ENCODE data around the gene DCTPP1. TPM values are rescaled to one million over a fixed set of nuclear protein-coding genes. Genes with fewer than 3 reads are reported as not detected.

DCTPP1 gene
- total and polyA plus RNA-seq, 2 of the 13 experiments (the other 11 are each of a cell fraction or from before 2014, with no cell fraction given), result 54.8 to 74.4 TPM

DNA sequence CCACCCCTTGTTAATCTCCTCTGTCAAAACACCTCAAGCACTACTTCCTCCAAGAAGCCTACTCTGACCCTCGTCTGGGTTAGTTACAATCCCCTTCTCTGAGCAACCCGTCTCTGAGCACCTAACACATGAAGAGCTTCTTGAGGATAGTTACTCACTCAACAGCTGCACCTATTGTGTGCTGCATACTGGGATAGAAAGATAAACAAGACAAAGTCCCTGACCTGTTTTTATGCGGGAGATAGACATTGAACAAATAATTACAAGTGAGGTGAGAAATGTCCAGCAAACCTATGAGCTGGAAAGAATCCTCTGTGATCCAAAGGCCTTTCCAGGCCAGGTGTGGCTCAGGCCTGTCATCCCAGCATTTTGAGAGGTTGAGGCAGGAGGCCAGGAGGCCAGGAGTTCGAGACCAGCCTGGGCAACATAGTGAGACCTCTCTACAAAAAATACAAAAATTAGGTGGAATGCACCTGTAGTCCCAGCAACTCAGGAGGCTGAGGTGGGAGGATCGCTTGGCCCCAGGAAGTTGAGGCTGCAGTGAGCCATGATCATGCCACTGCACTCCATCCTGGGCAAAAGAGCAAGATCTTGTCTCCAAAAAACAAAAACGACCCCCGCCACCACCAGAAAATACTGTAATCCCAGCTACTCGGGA is 27.9 kb downstream of the DCTPP1 start (continued):
- TF ChIP-seq, protein P1, sequence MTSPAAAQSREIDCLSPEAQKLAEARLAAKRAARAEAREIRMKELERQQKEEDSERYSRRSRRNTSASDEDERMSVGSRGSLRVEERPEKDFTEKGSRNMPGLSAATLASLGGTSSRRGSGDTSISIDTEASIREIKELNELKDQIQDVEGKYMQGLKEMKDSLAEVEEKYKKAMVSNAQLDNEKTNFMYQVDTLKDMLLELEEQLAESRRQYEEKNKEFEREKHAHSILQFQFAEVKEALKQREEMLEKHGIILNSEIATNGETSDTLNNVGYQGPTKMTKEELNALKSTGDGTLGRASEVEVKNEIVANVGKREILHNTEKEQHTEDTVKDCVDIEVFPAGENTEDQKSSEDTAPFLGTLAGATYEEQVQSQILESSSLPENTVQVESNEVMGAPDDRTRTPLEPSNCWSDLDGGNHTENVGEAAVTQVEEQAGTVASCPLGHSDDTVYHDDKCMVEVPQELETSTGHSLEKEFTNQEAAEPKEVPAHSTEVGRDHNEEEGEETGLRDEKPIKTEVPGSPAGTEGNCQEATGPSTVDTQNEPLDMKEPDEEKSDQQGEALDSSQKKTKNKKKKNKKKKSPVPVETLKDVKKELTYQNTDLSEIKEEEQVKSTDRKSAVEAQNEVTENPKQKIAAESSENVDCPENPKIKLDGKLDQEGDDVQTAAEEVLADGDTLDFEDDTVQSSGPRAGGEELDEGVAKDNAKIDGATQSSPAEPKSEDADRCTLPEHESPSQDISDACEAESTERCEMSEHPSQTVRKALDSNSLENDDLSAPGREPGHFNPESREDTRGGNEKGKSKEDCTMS (CRISPR knock-in tag; conservative IDR thresholded peaks at IDR 0.05), result no peak
- TF ChIP-seq ZFP82 (CRISPR knock-in tag; IDR thresholded peaks at IDR 0.05; ENCODE audit: borderline replicate concordance), result peak; percentile 75; the same call in 1 of the 2 replicates
- TF ChIP-seq NAIF1 (CRISPR knock-in tag; IDR thresholded peaks at IDR 0.05; ENCODE audit: borderline replicate concordance), result no peak
- TF ChIP-seq, protein P2, sequence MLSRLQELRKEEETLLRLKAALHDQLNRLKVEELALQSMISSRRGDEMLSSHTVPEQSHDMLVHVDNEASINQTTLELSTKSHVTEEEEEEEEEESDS (CRISPR knock-in tag; IDR thresholded peaks at IDR 0.05; ENCODE audit: borderline replicate concordance), result no peak
- TF ChIP-seq, protein P3, sequence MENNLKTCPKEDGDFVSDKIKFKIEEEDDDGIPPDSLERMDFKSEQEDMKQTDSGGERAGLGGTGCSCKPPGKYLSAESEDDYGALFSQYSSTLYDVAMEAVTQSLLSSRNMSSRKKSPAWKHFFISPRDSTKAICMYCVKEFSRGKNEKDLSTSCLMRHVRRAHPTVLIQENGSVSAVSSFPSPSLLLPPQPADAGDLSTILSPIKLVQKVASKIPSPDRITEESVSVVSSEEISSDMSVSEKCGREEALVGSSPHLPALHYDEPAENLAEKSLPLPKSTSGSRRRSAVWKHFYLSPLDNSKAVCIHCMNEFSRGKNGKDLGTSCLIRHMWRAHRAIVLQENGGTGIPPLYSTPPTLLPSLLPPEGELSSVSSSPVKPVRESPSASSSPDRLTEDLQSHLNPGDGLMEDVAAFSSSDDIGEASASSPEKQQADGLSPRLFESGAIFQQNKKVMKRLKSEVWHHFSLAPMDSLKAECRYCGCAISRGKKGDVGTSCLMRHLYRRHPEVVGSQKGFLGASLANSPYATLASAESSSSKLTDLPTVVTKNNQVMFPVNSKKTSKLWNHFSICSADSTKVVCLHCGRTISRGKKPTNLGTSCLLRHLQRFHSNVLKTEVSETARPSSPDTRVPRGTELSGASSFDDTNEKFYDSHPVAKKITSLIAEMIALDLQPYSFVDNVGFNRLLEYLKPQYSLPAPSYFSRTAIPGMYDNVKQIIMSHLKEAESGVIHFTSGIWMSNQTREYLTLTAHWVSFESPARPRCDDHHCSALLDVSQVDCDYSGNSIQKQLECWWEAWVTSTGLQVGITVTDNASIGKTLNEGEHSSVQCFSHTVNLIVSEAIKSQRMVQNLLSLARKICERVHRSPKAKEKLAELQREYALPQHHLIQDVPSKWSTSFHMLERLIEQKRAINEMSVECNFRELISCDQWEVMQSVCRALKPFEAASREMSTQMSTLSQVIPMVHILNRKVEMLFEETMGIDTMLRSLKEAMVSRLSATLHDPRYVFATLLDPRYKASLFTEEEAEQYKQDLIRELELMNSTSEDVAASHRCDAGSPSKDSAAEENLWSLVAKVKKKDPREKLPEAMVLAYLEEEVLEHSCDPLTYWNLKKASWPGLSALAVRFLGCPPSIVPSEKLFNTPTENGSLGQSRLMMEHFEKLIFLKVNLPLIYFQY (CRISPR knock-in tag; IDR thresholded peaks at IDR 0.05; ENCODE audit: borderline replicate concordance), result peak; percentile 91
- peak; percentile 21 for TF ChIP-seq GLI4 (CRISPR knock-in tag; IDR thresholded peaks at IDR 0.05; ENCODE audit: borderline replicate concordance)
- TF ChIP-seq REL (CRISPR knock-in tag; conservative IDR thresholded peaks at IDR 0.05), result no peak
- TF ChIP-seq ZNF280B (CRISPR knock-in tag; IDR thresholded peaks at IDR 0.05; ENCODE audit: borderline replicate concordance), result no peak
- no peak for TF ChIP-seq ZNF256 (CRISPR knock-in tag; conservative IDR thresholded peaks at IDR 0.05)
- TF ChIP-seq NR2F1 (CRISPR knock-in tag; IDR thresholded peaks at IDR 0.05), result peak in 1 of 2 experiments; percentile 49; a peak in 1 of 4 replicates
- TF ChIP-seq RARA (CRISPR knock-in tag; IDR thresholded peaks at IDR 0.05), result peak; percentile 88
- TF ChIP-seq ONECUT2 (CRISPR knock-in tag; IDR thresholded peaks at IDR 0.05), result no peak
- peak; percentile 59; the same call in 1 of the 2 replicates for TF ChIP-seq HBP1 (CRISPR knock-in tag; IDR thresholded peaks at IDR 0.05; ENCODE audit: low read depth)
- no peak for TF ChIP-seq THAP8 (CRISPR knock-in tag; IDR thresholded peaks at IDR 0.05; ENCODE audit: borderline replicate concordance)
- no peak for TF ChIP-seq ZBTB38 (CRISPR knock-in tag; IDR thresholded peaks at IDR 0.05)

All from HepG2 (cell line).